Kidney (tissue), 14 donors: ENCODE data around the gene DTWD2. TPM values are rescaled to one million over a fixed set of nuclear protein-coding genes. Genes with fewer than 3 reads are reported as not detected.

Experiments used
- DNase-seq, 5 donors: peaks; one replicate each; pipeline ENCODE4 v3.0.0-alpha.2; 2013 to 2020
- FAIRE-seq: peaks from 2 replicates; lab custom pipeline; 2012; peaks lifted over from hg19 to GRCh38; lab: Jason Lieb, UNC
- H3K27ac ChIP-seq, 2 donors: one replicate each; pipeline ENCODE4 v1.7.0; 2013; ENCODE audit warnings: low read depth in 2 of 2, low read length in 2 of 2, inconsistent platforms in 1 of 2
- H3K27me3 ChIP-seq: one replicate; pipeline ENCODE4 v1.7.1; 2013; ENCODE audit warnings: low read length, inconsistent platforms; ENCODE audit not compliant: control insufficient read depth, insufficient read depth
- H3K36me3 ChIP-seq, 3 donors: one replicate each; pipeline versions ENCODE4 v1.7.0 to v1.7.1; 2013; ENCODE audit warnings: low read length in 3 of 3, control low read depth in 1 of 3, inconsistent platforms in 1 of 3; ENCODE audit not compliant: insufficient read depth in 3 of 3, control insufficient read depth in 2 of 3
- H3K4me1 ChIP-seq, 3 donors: one replicate each; pipeline versions ENCODE4 v1.7.0 to v1.7.1; 2013; ENCODE audit warnings: low read length in 3 of 3, inconsistent platforms in 1 of 3, low read depth in 1 of 3; ENCODE audit not compliant: control insufficient read depth in 2 of 3, insufficient read depth in 2 of 3
- H3K4me3 ChIP-seq, 3 donors: one replicate each; pipeline versions ENCODE4 v1.7.0 to v1.8.1; 2013; ENCODE audit warnings: low read length in 3 of 3, control low read depth in 1 of 3, inconsistent platforms in 1 of 3
- H3K9ac ChIP-seq, 3 donors: one replicate each; pipeline versions ENCODE4 v1.7.0 to v1.7.1; 2013; ENCODE audit warnings: low read length in 3 of 3, control low read depth in 1 of 3, inconsistent platforms in 1 of 3
- H3K9me3 ChIP-seq, 3 donors: one replicate each; pipeline versions ENCODE4 v1.7.0 to v1.7.1; 2013; ENCODE audit warnings: low read length in 3 of 3, control low read depth in 1 of 3, inconsistent platforms in 1 of 3; ENCODE audit not compliant: control insufficient read depth in 2 of 3, insufficient read depth in 1 of 3
- intact Hi-C: fragments of 100-400 bp; cut with DNase I; formaldehyde crosslinking; loops from one replicate; pipeline ENCODE4 v1.11.1; 2022
- polyA plus RNA-seq: library from polyadenylated mRNA; stranded (reverse); fragments of 350-450 nt; fragmentation: Illumina TruSeq; extraction: RNeasy Lipid Tissue Mini Kit (QIAGEN cat#74804); gene quantifications from one replicate; pipeline ENCODE4 v1.2.3, GENCODE V29; 2014; ENCODE audit warnings: low read depth, low replicate concordance; ENCODE audit not compliant: insufficient read depth
- total RNA-seq: library from RNA; stranded (reverse); fragmentation: NEBNext Ultra II Directional; extraction: Animal tissue kit (Norgen Biotek cat#: 25700); gene quantifications from one replicate; pipeline ENCODE4 v1.2.1, GENCODE V29; 2021
- TF ChIP-seq, protein P1 (sequence below): IDR thresholded peaks from 3 replicates; pipeline ENCODE4 v1.5.1; 2012; ENCODE audit warnings: mild to moderate bottlenecking, moderate library complexity, borderline replicate concordance; ENCODE audit not compliant: insufficient read depth; ENCODE audit errors: extremely low read depth
- donor health status: control.
- donor health status: control.
- donor health status: control.
- donor health status: control.
- donor health status: control.
- donor health status: DM: yes; HTN: yes; CAD: no.
- donor health status: Normal renal cell carcinoma (clear cell type).

DTWD2 gene
- total and polyA plus RNA-seq, 2 donors from 2014 or later, result 3.7 to 12.4 TPM

DNA sequence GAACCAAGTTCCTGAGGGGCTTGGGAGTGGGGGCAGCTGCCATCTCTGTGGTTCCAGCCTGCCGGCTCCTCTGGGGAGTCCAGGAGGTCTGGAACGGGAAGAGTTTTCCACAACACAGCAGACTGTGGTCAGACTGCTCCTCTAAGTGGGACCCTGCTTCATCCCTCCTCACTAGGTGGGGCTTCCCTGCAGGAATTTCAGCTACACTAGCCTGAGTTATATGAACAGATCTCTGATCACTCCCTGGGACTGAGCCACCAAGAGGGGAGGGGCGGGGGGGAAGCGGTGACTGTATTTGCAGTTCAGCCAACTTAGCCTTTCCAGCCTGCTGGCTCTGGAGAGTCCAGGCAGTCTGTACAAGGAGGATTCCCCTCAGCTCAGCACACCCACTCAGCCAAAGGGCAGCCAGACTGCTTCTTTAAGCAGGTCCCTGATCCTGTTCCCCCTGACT lies 19.4 kb downstream of the DTWD2 start:
- no peak overlapping the region for H3K9ac ChIP-seq
- no peaks in the 10 kb centered on the region for H3K36me3 ChIP-seq
- H3K27ac ChIP-seq, result no peak overlapping the region
- no peaks in the 10 kb centered on the region for H3K27me3 ChIP-seq
- intact Hi-C loops, result no loop called here
- H3K9me3 ChIP-seq, result no peaks in the 10 kb centered on the region
- TF ChIP-seq, protein P1, sequence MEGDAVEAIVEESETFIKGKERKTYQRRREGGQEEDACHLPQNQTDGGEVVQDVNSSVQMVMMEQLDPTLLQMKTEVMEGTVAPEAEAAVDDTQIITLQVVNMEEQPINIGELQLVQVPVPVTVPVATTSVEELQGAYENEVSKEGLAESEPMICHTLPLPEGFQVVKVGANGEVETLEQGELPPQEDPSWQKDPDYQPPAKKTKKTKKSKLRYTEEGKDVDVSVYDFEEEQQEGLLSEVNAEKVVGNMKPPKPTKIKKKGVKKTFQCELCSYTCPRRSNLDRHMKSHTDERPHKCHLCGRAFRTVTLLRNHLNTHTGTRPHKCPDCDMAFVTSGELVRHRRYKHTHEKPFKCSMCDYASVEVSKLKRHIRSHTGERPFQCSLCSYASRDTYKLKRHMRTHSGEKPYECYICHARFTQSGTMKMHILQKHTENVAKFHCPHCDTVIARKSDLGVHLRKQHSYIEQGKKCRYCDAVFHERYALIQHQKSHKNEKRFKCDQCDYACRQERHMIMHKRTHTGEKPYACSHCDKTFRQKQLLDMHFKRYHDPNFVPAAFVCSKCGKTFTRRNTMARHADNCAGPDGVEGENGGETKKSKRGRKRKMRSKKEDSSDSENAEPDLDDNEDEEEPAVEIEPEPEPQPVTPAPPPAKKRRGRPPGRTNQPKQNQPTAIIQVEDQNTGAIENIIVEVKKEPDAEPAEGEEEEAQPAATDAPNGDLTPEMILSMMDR, result no peak
- DNase-seq (peak in 1 of 5 donors; percentile 55), FAIRE-seq (no peak)
- peaks cover 0 to 10% (median 3%) of the 10 kb centered on the region in 3 donors for H3K4me1 ChIP-seq
- H3K4me3 ChIP-seq, result no peak overlapping the region

DNA sequence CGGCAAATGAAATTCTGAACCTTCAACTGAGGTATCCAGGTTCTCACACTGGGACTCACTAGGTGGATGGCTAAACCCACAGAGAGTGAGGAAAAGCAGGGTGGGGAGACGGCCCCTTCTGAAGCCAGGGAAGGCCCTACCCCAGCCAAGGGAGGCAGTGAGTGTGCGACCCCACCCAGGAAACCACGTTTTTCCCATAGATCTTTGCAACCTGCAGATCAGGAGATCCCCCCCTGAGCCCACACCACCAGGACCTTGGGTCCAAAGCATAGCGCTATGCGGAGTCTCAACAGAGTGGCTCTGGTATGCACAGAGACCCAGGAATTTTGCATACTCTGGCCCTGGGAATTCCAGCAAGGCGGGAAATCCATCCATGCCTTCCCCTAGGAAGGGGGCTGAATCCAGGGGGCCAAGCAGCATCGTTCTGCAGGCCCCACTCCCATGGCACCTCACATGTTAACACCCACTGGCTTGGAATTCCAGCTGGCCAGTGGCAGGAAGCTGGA lies 19.9 kb downstream of the DTWD2 start:
- intact Hi-C loops, result no loop called here
- no peak for FAIRE-seq

GRCh38 chr5:118967059-118967508 lies 21.3 kb downstream of the DTWD2 start:
- DNase-seq, result no peak
- no peak overlapping the region for H3K27ac ChIP-seq
- H3K9ac ChIP-seq, result no peak overlapping the region
- no peak for FAIRE-seq
- H3K36me3 ChIP-seq, result no peaks in the 10 kb centered on the region
- H3K9me3 ChIP-seq, result no peaks in the 10 kb centered on the region
- peaks cover 0 to 10% (median 3%) of the 10 kb centered on the region in 3 donors for H3K4me1 ChIP-seq
- intact Hi-C loops, result no loop called here
- H3K4me3 ChIP-seq, result no peak overlapping the region
- TF ChIP-seq, protein P1, result no peak
- no peaks in the 10 kb centered on the region for H3K27me3 ChIP-seq

More for the DNA sequence above, 19.9 kb downstream of the DTWD2 start:
- no peak overlapping the region for H3K27ac ChIP-seq
- DNase-seq, result peak in 1 of 5 donors; percentile 37
- H3K9me3 ChIP-seq, result no peaks in the 10 kb centered on the region
- no peaks in the 10 kb centered on the region for H3K36me3 ChIP-seq
- no peak overlapping the region for H3K4me3 ChIP-seq
- no peaks in the 10 kb centered on the region for H3K27me3 ChIP-seq
- TF ChIP-seq, protein P1, result no peak
- no peak overlapping the region for H3K9ac ChIP-seq
- peaks cover 0 to 10% (median 3%) of the 10 kb centered on the region in 3 donors for H3K4me1 ChIP-seq
